ENCODE results near the gene VTI1A.

DNA sequence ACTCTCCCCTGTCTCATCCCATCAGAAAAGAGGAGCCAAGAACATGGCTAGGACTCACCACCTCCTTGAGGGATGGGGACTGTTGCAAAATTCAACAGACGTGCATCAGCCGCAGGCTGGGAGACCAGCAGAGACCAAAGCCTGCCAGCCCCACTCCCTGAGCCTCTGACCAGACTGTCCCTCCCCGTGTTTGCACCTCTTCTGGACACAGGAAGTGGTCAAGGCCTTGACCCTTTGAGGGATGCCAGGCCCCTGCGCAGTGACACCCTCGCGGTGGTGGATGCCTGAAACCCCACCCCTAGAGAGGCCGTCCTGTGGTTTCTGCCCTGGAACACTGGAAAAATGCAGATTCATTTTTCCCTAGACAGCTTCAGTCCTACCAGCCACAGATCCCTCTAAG lies 374.6 kb downstream of the VTI1A start:
- TF ChIP-seq, protein P1, sequence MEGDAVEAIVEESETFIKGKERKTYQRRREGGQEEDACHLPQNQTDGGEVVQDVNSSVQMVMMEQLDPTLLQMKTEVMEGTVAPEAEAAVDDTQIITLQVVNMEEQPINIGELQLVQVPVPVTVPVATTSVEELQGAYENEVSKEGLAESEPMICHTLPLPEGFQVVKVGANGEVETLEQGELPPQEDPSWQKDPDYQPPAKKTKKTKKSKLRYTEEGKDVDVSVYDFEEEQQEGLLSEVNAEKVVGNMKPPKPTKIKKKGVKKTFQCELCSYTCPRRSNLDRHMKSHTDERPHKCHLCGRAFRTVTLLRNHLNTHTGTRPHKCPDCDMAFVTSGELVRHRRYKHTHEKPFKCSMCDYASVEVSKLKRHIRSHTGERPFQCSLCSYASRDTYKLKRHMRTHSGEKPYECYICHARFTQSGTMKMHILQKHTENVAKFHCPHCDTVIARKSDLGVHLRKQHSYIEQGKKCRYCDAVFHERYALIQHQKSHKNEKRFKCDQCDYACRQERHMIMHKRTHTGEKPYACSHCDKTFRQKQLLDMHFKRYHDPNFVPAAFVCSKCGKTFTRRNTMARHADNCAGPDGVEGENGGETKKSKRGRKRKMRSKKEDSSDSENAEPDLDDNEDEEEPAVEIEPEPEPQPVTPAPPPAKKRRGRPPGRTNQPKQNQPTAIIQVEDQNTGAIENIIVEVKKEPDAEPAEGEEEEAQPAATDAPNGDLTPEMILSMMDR (IDR thresholded peaks at IDR 0.05), result no peak
- peak; percentile 80 for TF ChIP-seq POLR2A (IDR thresholded peaks at IDR 0.05)
